Activated T-cell treated with anti-CD3 and anti-CD28 coated beads, Interleukin-2, amount 50 U/mL, for 24 hours (primary cell): Measurements from ENCODE around the gene USP24.
A peak's percentile ranks its signal among the peaks of the same experiment; 100 is the strongest.

Source experiments
- DNase-seq: peaks from one replicate; pipeline ENCODE4 v3.0.0-alpha.2; 2020
- H3K27ac Mint-ChIP-seq: 2 replicates; pipeline ENCODE4 v1.8.0; 2020; ENCODE audit warnings: mild to moderate bottlenecking, mixed read lengths
- H3K27me3 Mint-ChIP-seq: 2 replicates; pipeline ENCODE4 v1.8.0; 2020; ENCODE audit warnings: mixed read lengths
- H3K36me3 Mint-ChIP-seq: 2 replicates; pipeline ENCODE4 v1.8.0; 2020; ENCODE audit warnings: low read depth, mixed read lengths
- H3K4me1 Mint-ChIP-seq: 2 replicates; pipeline ENCODE4 v1.8.0; 2020; ENCODE audit warnings: low read depth, mixed read lengths
- H3K4me3 Mint-ChIP-seq: 2 replicates; pipeline ENCODE4 v1.8.0; 2020; ENCODE audit warnings: mild to moderate bottlenecking, moderate library complexity, mixed read lengths
- H3K9me3 Mint-ChIP-seq: 2 replicates; pipeline ENCODE4 v1.8.0; 2020; ENCODE audit warnings: mixed read lengths

Gene USP24

GRCh38 chr1:55061706-55062321 lies 153.3 kb downstream of the USP24 start:
- peak overlapping the region; percentile 55 for H3K27ac Mint-ChIP-seq
- no peaks in the 10 kb centered on the region for H3K27me3 Mint-ChIP-seq
- no peak overlapping the region for H3K4me3 Mint-ChIP-seq
- peaks cover 10% of the 10 kb centered on the region for H3K4me1 Mint-ChIP-seq
- H3K9me3 Mint-ChIP-seq, result no peaks in the 10 kb centered on the region
- DNase-seq, result no peak
- H3K36me3 Mint-ChIP-seq, result peaks cover 11% of the 10 kb centered on the region

GRCh38 chr1:55061000-55061705 lies 154.0 kb downstream of the USP24 start:
- Mint-ChIP-seq H3K4me3 (no peak overlapping the region), H3K27ac (peak overlapping the region; percentile 31), H3K9me3 (no peaks in the 10 kb centered on the region), H3K4me1 (peaks cover 10% of the 10 kb centered on the region), H3K36me3 (peaks cover 5% of the 10 kb centered on the region), H3K27me3 (no peaks in the 10 kb centered on the region)
- DNase-seq, result no peak

- H3K4me3 Mint-ChIP-seq, result no peak overlapping the region
- no peaks in the 10 kb centered on the region for H3K36me3 Mint-ChIP-seq
- peak overlapping the region; percentile 39 for H3K27ac Mint-ChIP-seq
- peaks cover 10% of the 10 kb centered on the region for H3K4me1 Mint-ChIP-seq
- H3K27me3 Mint-ChIP-seq, result no peaks in the 10 kb centered on the region
- DNase-seq, result no peak
- no peaks in the 10 kb centered on the region for H3K9me3 Mint-ChIP-seq
Measured at GRCh38 chr1:55060133-55060999, 154.8 kb downstream of the USP24 start.

- H3K9me3 Mint-ChIP-seq, result no peaks in the 10 kb centered on the region
- no peaks in the 10 kb centered on the region for H3K27me3 Mint-ChIP-seq
- no peak overlapping the region for H3K4me3 Mint-ChIP-seq
- DNase-seq, result no peak
- H3K27ac Mint-ChIP-seq, result no peak overlapping the region
- H3K4me1 Mint-ChIP-seq, result peaks cover 10% of the 10 kb centered on the region
- no peaks in the 10 kb centered on the region for H3K36me3 Mint-ChIP-seq
Measured at GRCh38 chr1:55059302-55060132, 155.6 kb downstream of the USP24 start.

GRCh38 chr1:55057956-55058298 lies 157.2 kb downstream of the USP24 start:
- H3K4me3 Mint-ChIP-seq, result no peak overlapping the region
- no peak overlapping the region for H3K27ac Mint-ChIP-seq
- DNase-seq, result no peak
- no peaks in the 10 kb centered on the region for H3K9me3 Mint-ChIP-seq
- no peaks in the 10 kb centered on the region for H3K36me3 Mint-ChIP-seq
- peaks cover 10% of the 10 kb centered on the region for H3K4me1 Mint-ChIP-seq
- H3K27me3 Mint-ChIP-seq, result no peaks in the 10 kb centered on the region

- no peaks in the 10 kb centered on the region for H3K27me3 Mint-ChIP-seq
- DNase-seq, result no peak
Measured at GRCh38 chr1:55057270-55057955, 157.8 kb downstream of the USP24 start.

GRCh38 chr1:55056632-55056992 lies 158.6 kb downstream of the USP24 start:
- Mint-ChIP-seq H3K36me3 (no peaks in the 10 kb centered on the region), H3K27ac (no peak overlapping the region), H3K27me3 (no peaks in the 10 kb centered on the region), H3K4me1 (peaks cover 10% of the 10 kb centered on the region), H3K4me3 (no peak overlapping the region), H3K9me3 (no peaks in the 10 kb centered on the region)
- no peak for DNase-seq

More at GRCh38 chr1:55057270-55057955, 157.8 kb downstream of the USP24 start:
- no peak overlapping the region for H3K4me3 Mint-ChIP-seq
- no peaks in the 10 kb centered on the region for H3K36me3 Mint-ChIP-seq
- no peaks in the 10 kb centered on the region for H3K9me3 Mint-ChIP-seq
- no peak overlapping the region for H3K27ac Mint-ChIP-seq
- H3K4me1 Mint-ChIP-seq, result peaks cover 10% of the 10 kb centered on the region

GRCh38 chr1:55055951-55056631 lies 159.1 kb downstream of the USP24 start:
- Mint-ChIP-seq H3K9me3 (no peaks in the 10 kb centered on the region), H3K36me3 (no peaks in the 10 kb centered on the region), H3K4me3 (no peak overlapping the region), H3K27ac (no peak overlapping the region), H3K4me1 (peaks cover 10% of the 10 kb centered on the region), H3K27me3 (no peaks in the 10 kb centered on the region)
- no peak for DNase-seq

- DNase-seq, result no peak
- no peak overlapping the region for H3K4me3 Mint-ChIP-seq
Measured at GRCh38 chr1:55055084-55055882, 159.9 kb downstream of the USP24 start.

GRCh38 chr1:55054396-55054795 lies 160.8 kb downstream of the USP24 start:
- no peak overlapping the region for H3K27ac Mint-ChIP-seq
- no peaks in the 10 kb centered on the region for H3K36me3 Mint-ChIP-seq
- H3K4me1 Mint-ChIP-seq, result no peaks in the 10 kb centered on the region
- H3K27me3 Mint-ChIP-seq, result no peaks in the 10 kb centered on the region
- H3K4me3 Mint-ChIP-seq, result no peak overlapping the region
- no peak for DNase-seq
- no peaks in the 10 kb centered on the region for H3K9me3 Mint-ChIP-seq

More at GRCh38 chr1:55055084-55055882, 159.9 kb downstream of the USP24 start:
- Mint-ChIP-seq H3K9me3 (no peaks in the 10 kb centered on the region), H3K27ac (no peak overlapping the region), H3K27me3 (no peaks in the 10 kb centered on the region), H3K36me3 (no peaks in the 10 kb centered on the region), H3K4me1 (peaks cover 2% of the 10 kb centered on the region)

GRCh38 chr1:55053265-55053954 lies 161.8 kb downstream of the USP24 start:
- Mint-ChIP-seq H3K4me1 (no peaks in the 10 kb centered on the region), H3K9me3 (no peaks in the 10 kb centered on the region), H3K27me3 (no peaks in the 10 kb centered on the region), H3K36me3 (no peaks in the 10 kb centered on the region), H3K4me3 (no peak overlapping the region), H3K27ac (no peak overlapping the region)
- no peak for DNase-seq
